Measurements from ENCODE around the gene MOAP1.

DNA sequence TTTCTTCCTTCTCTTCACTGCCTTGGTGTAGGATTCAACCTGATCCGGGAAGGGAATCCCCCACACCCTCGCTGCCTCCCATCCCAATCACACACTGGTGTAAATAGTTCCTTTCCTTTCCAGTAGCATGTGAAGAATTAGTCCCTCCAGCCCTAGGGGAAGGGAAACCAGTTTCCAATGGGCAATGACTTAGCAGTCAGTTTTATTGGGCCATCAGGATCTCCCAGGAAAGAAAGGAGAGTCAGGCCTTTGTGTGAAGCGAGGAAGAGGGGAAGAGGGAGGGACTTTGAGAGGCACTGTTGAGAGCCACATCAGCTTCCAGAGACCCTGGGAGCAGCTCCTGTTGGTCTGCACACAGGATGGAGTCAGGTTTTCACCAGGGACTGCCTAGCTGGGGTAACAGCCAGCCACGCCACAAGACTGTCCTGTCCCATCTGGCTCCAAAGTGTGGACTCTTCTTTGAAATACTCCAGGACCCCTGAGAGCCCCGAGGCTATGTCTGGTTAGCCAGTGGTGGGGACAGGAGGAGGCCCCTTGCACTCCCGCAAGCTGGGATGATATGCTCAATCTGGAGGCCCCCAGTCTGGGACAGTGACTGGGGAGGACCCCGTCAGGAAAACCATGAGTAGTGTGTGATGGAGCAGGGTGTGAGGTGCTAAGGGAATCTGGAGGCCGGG, 27.9 kb downstream of the MOAP1 start:
- TF ChIP-seq CTCF (IDR thresholded peaks at IDR 0.05) (no peak), POLR2A (IDR thresholded peaks at IDR 0.05) (no peak), POLR2AphosphoS5 (IDR thresholded peaks at IDR 0.05) (no peak)

Measured in breast epithelium (tissue), 3 donors.